Vagina (tissue), 2 donors: ENCODE measurements around the gene ISYNA1. TPM values are rescaled to one million over a fixed set of nuclear protein-coding genes. Genes with fewer than 3 reads are reported as not detected.
A peak's percentile ranks its signal among the peaks of the same experiment; 100 is the strongest.

Experiments used
- DNase-seq, 2 donors: peaks; one replicate each; pipeline ENCODE4 v3.0.0-alpha.2; 2017; ENCODE audit errors: extremely low spot score in 2 of 2
- H3K27ac ChIP-seq: fragments of 200-600 bp; sonication (generic); one replicate; pipeline ENCODE4 v1.5.1; 2019
- H3K27me3 ChIP-seq: fragments of 200-600 bp; sonication (generic); one replicate; pipeline ENCODE4 v1.5.1; 2019
- H3K36me3 ChIP-seq, 2 donors: fragments of 200-600 bp; sonication (generic); one replicate each; pipeline ENCODE4 v1.5.1; 2017 to 2019
- H3K4me1 ChIP-seq: fragments of 200-600 bp; sonication (generic); one replicate; pipeline ENCODE4 v1.5.1; 2019
- H3K4me3 ChIP-seq, 2 donors: fragments of 200-600 bp; sonication (generic); 1 replicate in 1 of 2; 2 replicates in 1 of 2; pipeline ENCODE4 v1.5.1; 2016 to 2019
- H3K9me3 ChIP-seq: fragments of 200-600 bp; sonication (generic); one replicate; pipeline ENCODE4 v1.5.1; 2019
- CTCF ChIP-seq, 3 experiments: fragments of 450-650 bp in 2 of 3; fragments of 200-600 bp in 1 of 3; sonication (generic) in 1 of 3; IDR thresholded peaks; one replicate each; pipeline ENCODE4 v1.5.1; 2017 to 2019; ENCODE audit warnings: antibody characterized with exemption in 3 of 3, mild to moderate bottlenecking in 2 of 3, moderate library complexity in 2 of 3
- POLR2A ChIP-seq, 2 donors: fragments of 450-650 bp; IDR thresholded peaks; one replicate each; pipeline ENCODE4 v1.6.1; 2017; ENCODE audit warnings: antibody characterized with exemption in 2 of 2, mild to moderate bottlenecking in 2 of 2, moderate library complexity in 2 of 2
- POLR2AphosphoS5 ChIP-seq, 2 donors: sonication (generic); formaldehyde crosslinking; IDR thresholded peaks; one replicate each; pipeline ENCODE4 v1.9.0; 2017; ENCODE audit warnings: antibody characterized with exemption in 2 of 2, mild to moderate bottlenecking in 2 of 2, low read depth in 1 of 2; ENCODE audit not compliant: insufficient read depth in 1 of 2
- intact Hi-C: fragments of 100-400 bp; cut with DNase I; formaldehyde crosslinking; loops from one replicate; pipeline ENCODE4 v1.15.1; 2023
- total RNA-seq: library from RNA; depleted of rRNA; stranded (reverse); fragments of >200 nt; gene quantifications from one replicate; pipeline ENCODE4 v1.2.3, GENCODE V29; 2016

ISYNA1 gene
- total RNA-seq, 1 donor from 2014 or later: 57.5 TPM

GRCh38 chr19:18481505-18482222, 43.7 kb upstream of the ISYNA1 start:
- Histone ChIP-seq H3K9me3 (no peaks in the 10 kb centered on the region), H3K4me3 (no peak overlapping the region), H3K36me3 (no peaks in the 10 kb centered on the region), H3K27ac (no peak overlapping the region), H3K4me1 (peaks cover 71% of the 10 kb centered on the region), H3K27me3 (no peaks in the 10 kb centered on the region)
- DNase-seq: no peak
- intact Hi-C loops: no loop called here
- TF ChIP-seq POLR2AphosphoS5 (IDR thresholded peaks at IDR 0.05; ENCODE audit: insufficient read depth in 1 of 2, low read depth in 1 of 2) (no peak), POLR2A (IDR thresholded peaks at IDR 0.05) (no peak), CTCF (IDR thresholded peaks at IDR 0.05) (no peak)

GRCh38 chr19:18480006-18480691, 42.2 kb upstream of the ISYNA1 start:
- Histone ChIP-seq H3K36me3 (no peaks in the 10 kb centered on the region), H3K4me1 (peaks cover 69% of the 10 kb centered on the region), H3K27ac (peak overlapping the region; percentile 86), H3K27me3 (no peaks in the 10 kb centered on the region), H3K4me3 (no peak overlapping the region), H3K9me3 (no peaks in the 10 kb centered on the region)
- peak in 1 of 2 donors; percentile 96 for DNase-seq
- intact Hi-C loops: no loop called here
- peak; percentile 75 to 94 for TF ChIP-seq POLR2AphosphoS5 (IDR thresholded peaks at IDR 0.05; ENCODE audit: insufficient read depth in 1 of 2, low read depth in 1 of 2)
- no peak for TF ChIP-seq POLR2A (IDR thresholded peaks at IDR 0.05)

- Histone ChIP-seq H3K9me3 (no peaks in the 10 kb centered on the region), H3K36me3 (no peaks in the 10 kb centered on the region), H3K27me3 (no peaks in the 10 kb centered on the region), H3K4me1 (peaks cover 71% of the 10 kb centered on the region), H3K27ac (peak overlapping the region; percentile 86), H3K4me3 (peak overlapping the region in 1 of 2 donors; percentile 9)
- intact Hi-C loops: no loop called here
- no peak for DNase-seq
- no peak for TF ChIP-seq POLR2A (IDR thresholded peaks at IDR 0.05)
- TF ChIP-seq CTCF (IDR thresholded peaks at IDR 0.05): no peak
- peak; percentile 55 to 84 for TF ChIP-seq POLR2AphosphoS5 (IDR thresholded peaks at IDR 0.05; ENCODE audit: insufficient read depth in 1 of 2, low read depth in 1 of 2)
Measured at GRCh38 chr19:18478545-18479311, 40.8 kb upstream of the ISYNA1 start.

- H3K27me3 ChIP-seq: no peaks in the 10 kb centered on the region
- H3K27ac ChIP-seq: peak overlapping the region; percentile 86
- DNase-seq: no peak
- H3K9me3 ChIP-seq: no peaks in the 10 kb centered on the region
- peaks cover 69% of the 10 kb centered on the region for H3K4me1 ChIP-seq
- H3K4me3 ChIP-seq: no peak overlapping the region
- intact Hi-C loops: no loop called here
- H3K36me3 ChIP-seq: no peaks in the 10 kb centered on the region
- TF ChIP-seq POLR2A (IDR thresholded peaks at IDR 0.05): no peak
- TF ChIP-seq POLR2AphosphoS5 (IDR thresholded peaks at IDR 0.05; ENCODE audit: insufficient read depth in 1 of 2, low read depth in 1 of 2): no peak
- TF ChIP-seq CTCF (IDR thresholded peaks at IDR 0.05): no peak
Measured at GRCh38 chr19:18477974-18478373, 40.0 kb upstream of the ISYNA1 start.

GRCh38 chr19:18477042-18477779, 39.3 kb upstream of the ISYNA1 start:
- peak overlapping the region; percentile 86 for H3K27ac ChIP-seq
- no peak for DNase-seq
- peaks cover 69% of the 10 kb centered on the region for H3K4me1 ChIP-seq
- no peaks in the 10 kb centered on the region for H3K9me3 ChIP-seq
- no peaks in the 10 kb centered on the region for H3K27me3 ChIP-seq
- no peak overlapping the region for H3K4me3 ChIP-seq
- intact Hi-C loops: no loop called here
- no peaks in the 10 kb centered on the region for H3K36me3 ChIP-seq
- TF ChIP-seq POLR2A (IDR thresholded peaks at IDR 0.05): no peak
- TF ChIP-seq POLR2AphosphoS5 (IDR thresholded peaks at IDR 0.05; ENCODE audit: insufficient read depth in 1 of 2, low read depth in 1 of 2): no peak
- no peak for TF ChIP-seq CTCF (IDR thresholded peaks at IDR 0.05)
